ENCODE results near the gene IRAK4. TPM values are rescaled to one million over a fixed set of nuclear protein-coding genes. Genes with fewer than 3 reads are reported as not detected.

IRAK4 gene
- total RNA-seq, 1 donor from 2014 or later = 17.3 TPM

GRCh38 chr12:43805860-43806736 is 47.3 kb downstream of the IRAK4 start, which contains the start of gene TWF1:
TSS of gene TWF1 (minus strand) at chr12:43806317. CDS start at chr12:43806245, 72 bp downstream.
- Mint-ChIP-seq H3K9me3 (ENCODE audit: unreplicated experiment) (no peaks in the 10 kb centered on the region), H3K4me3 (ENCODE audit: unreplicated experiment) (peak within 1 kb of the TSS; percentile 99), H3K36me3 (ENCODE audit: low read depth, unreplicated experiment) (peaks cover 6% of the 10 kb centered on the region), H3K27ac (ENCODE audit: unreplicated experiment) (peak within 1 kb of the TSS; percentile 99), H3K27me3 (ENCODE audit: unreplicated experiment) (peaks cover 6% of the 10 kb centered on the region), H3K4me1 (ENCODE audit: unreplicated experiment) (peaks cover 20% of the 10 kb centered on the region)
- TF ChIP-seq CTCF (IDR thresholded peaks at IDR 0.05; ENCODE audit: unreplicated experiment) = no peak
- peak; percentile 94 for DNase-seq (ENCODE audit: low spot score)

- H3K36me3 Mint-ChIP-seq (ENCODE audit: low read depth, unreplicated experiment) = peaks cover 5% of the 10 kb centered on the region
- no peak for DNase-seq (ENCODE audit: low spot score)
- peak overlapping the region; percentile 99 for H3K27ac Mint-ChIP-seq (ENCODE audit: unreplicated experiment)
- no peak for TF ChIP-seq CTCF (IDR thresholded peaks at IDR 0.05; ENCODE audit: unreplicated experiment)
- peaks cover 20% of the 10 kb centered on the region for H3K4me1 Mint-ChIP-seq (ENCODE audit: unreplicated experiment)
- H3K9me3 Mint-ChIP-seq (ENCODE audit: unreplicated experiment) = no peaks in the 10 kb centered on the region
- peak overlapping the region; percentile 99 for H3K4me3 Mint-ChIP-seq (ENCODE audit: unreplicated experiment)
- peaks cover 6% of the 10 kb centered on the region for H3K27me3 Mint-ChIP-seq (ENCODE audit: unreplicated experiment)
These were observed 48.0 kb downstream of the IRAK4 start for GRCh38 chr12:43806737-43807072.

- no peak for TF ChIP-seq CTCF (IDR thresholded peaks at IDR 0.05; ENCODE audit: unreplicated experiment)
- no peak for DNase-seq (ENCODE audit: low spot score)
- Mint-ChIP-seq H3K27me3 (ENCODE audit: unreplicated experiment) (peaks cover 6% of the 10 kb centered on the region), H3K4me1 (ENCODE audit: unreplicated experiment) (peaks cover 20% of the 10 kb centered on the region), H3K27ac (ENCODE audit: unreplicated experiment) (peak overlapping the region; percentile 99), H3K4me3 (ENCODE audit: unreplicated experiment) (peak overlapping the region; percentile 99), H3K9me3 (ENCODE audit: unreplicated experiment) (no peaks in the 10 kb centered on the region), H3K36me3 (ENCODE audit: low read depth, unreplicated experiment) (peaks cover 5% of the 10 kb centered on the region)
These were observed 48.6 kb downstream of the IRAK4 start for GRCh38 chr12:43807386-43807785.

GRCh38 chr12:43812057-43812456 is 53.3 kb downstream of the IRAK4 start:
- H3K36me3 Mint-ChIP-seq (ENCODE audit: low read depth, unreplicated experiment) = no peaks in the 10 kb centered on the region
- DNase-seq (ENCODE audit: low spot score) = no peak
- H3K9me3 Mint-ChIP-seq (ENCODE audit: unreplicated experiment) = no peaks in the 10 kb centered on the region
- H3K4me1 Mint-ChIP-seq (ENCODE audit: unreplicated experiment) = peaks cover 6% of the 10 kb centered on the region
- no peak for TF ChIP-seq CTCF (IDR thresholded peaks at IDR 0.05; ENCODE audit: unreplicated experiment)
- no peak overlapping the region for H3K4me3 Mint-ChIP-seq (ENCODE audit: unreplicated experiment)
- no peak overlapping the region for H3K27ac Mint-ChIP-seq (ENCODE audit: unreplicated experiment)
- no peaks in the 10 kb centered on the region for H3K27me3 Mint-ChIP-seq (ENCODE audit: unreplicated experiment)

GRCh38 chr12:43812926-43813325 is 54.2 kb downstream of the IRAK4 start:
- Mint-ChIP-seq H3K36me3 (ENCODE audit: low read depth, unreplicated experiment) (no peaks in the 10 kb centered on the region), H3K4me1 (ENCODE audit: unreplicated experiment) (no peaks in the 10 kb centered on the region), H3K9me3 (ENCODE audit: unreplicated experiment) (no peaks in the 10 kb centered on the region), H3K4me3 (ENCODE audit: unreplicated experiment) (no peak overlapping the region), H3K27ac (ENCODE audit: unreplicated experiment) (no peak overlapping the region), H3K27me3 (ENCODE audit: unreplicated experiment) (no peaks in the 10 kb centered on the region)
- DNase-seq (ENCODE audit: low spot score) = no peak
- TF ChIP-seq CTCF (IDR thresholded peaks at IDR 0.05; ENCODE audit: unreplicated experiment) = no peak
